ENCODE measurements around the gene FHAD1. TPM values are rescaled to one million over a fixed set of nuclear protein-coding genes. Genes with fewer than 3 reads are reported as not detected.

FHAD1 gene
- total and polyA plus RNA-seq, 2 donors (not counting 1 experiment from before 2014, with no cell fraction given): not detected

DNA sequence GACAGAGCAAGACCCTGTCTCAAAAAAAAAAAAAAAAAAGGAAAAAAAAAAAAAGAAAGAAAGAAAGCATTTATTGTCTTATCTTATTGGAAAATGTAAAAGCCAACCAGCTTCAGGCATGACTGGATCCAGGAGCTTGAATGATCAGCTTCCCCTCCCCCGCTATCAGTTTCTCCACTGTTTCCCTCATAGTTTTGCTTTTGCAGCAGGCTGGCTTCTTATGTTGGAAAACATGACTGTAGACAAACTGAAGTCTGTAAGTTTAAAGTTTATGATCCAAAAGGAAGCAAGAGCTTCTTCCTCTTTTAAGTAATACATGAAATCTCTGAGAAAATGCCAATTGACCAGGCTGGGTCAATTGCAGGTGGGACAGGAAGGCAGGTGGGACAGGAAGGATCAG, 52.2 kb downstream of the FHAD1 start:
- H3K4me3 ChIP-seq (ENCODE audit: control extremely low read depth in 1 of 5, extremely low read depth in 1 of 5, insufficient read depth in 1 of 5, low read depth in 2 of 5, low read length in 4 of 5): no peak overlapping the region
- H3K4me3 Mint-ChIP-seq: no peak overlapping the region
- H3K36me3 ChIP-seq (replicated peaks in 1 of 2; ENCODE audit: control extremely low read depth in 1 of 2, control insufficient read depth in 1 of 2, extremely low read depth in 1 of 2, insufficient read depth in 2 of 2, low read length in 1 of 2): no peaks in the 10 kb centered on the region
- H3K27ac ChIP-seq (ENCODE audit: low read length in 2 of 2): no peak overlapping the region
- WGBS (ENCODE audit: insufficient coverage): no CpG with 5 or more reads among the region's 1 CpG
- no peak overlapping the region for H3K4me2 ChIP-seq (replicated peaks; ENCODE audit: low read depth, low read length, poor library complexity, severe bottlenecking)
- H4K20me1 ChIP-seq (ENCODE audit: control insufficient read depth, insufficient read depth, low read length, poor library complexity, severe bottlenecking): no peaks in the 10 kb centered on the region
- H3K9me3 ChIP-seq (ENCODE audit: control extremely low read depth in 1 of 3, control insufficient read depth in 2 of 3, insufficient read depth in 1 of 3, low read length in 2 of 3): no peaks in the 10 kb centered on the region
- no peaks in the 10 kb centered on the region for H3K4me1 Mint-ChIP-seq
- no peak for DNase-seq
- no peak overlapping the region for H2AFZ ChIP-seq (ENCODE audit: insufficient read depth, low read depth, low read length, poor library complexity, severe bottlenecking)
- no peaks in the 10 kb centered on the region for H3K79me2 ChIP-seq (ENCODE audit: control insufficient read depth, insufficient read depth, low read length)
- no peak overlapping the region for H3K9ac ChIP-seq (ENCODE audit: low read length)
- peaks cover 15% of the 10 kb centered on the region for H3K27me3 Mint-ChIP-seq
- H3K27me3 ChIP-seq (replicated peaks in 1 of 4; ENCODE audit: control extremely low read depth in 1 of 4, control insufficient read depth in 3 of 4, insufficient read depth in 4 of 4, low read length in 3 of 4): no peaks in the 10 kb centered on the region
- H3K4me1 ChIP-seq (ENCODE audit: control insufficient read depth in 2 of 2, insufficient read depth in 2 of 2, low read length in 2 of 2): no peaks in the 10 kb centered on the region
- no peaks in the 10 kb centered on the region for H3K9me3 Mint-ChIP-seq (ENCODE audit: insufficient read depth)
- CTCF ChIA-PET: interaction anchor here (0.7 to 1.2 kb wide), 2 partner anchors 24 to 138 kb away, joined by 4 to 5 read pairs; no protein-coding TSS in a partner anchor
- POLR2A ChIA-PET: no interaction called here
- intact Hi-C loops (cut with micrococcal nuclease): no loop called here
- H3K27ac Mint-ChIP-seq: no peak overlapping the region
- no peak for ATAC-seq (ENCODE audit: low read depth)
- TF ChIP-seq, protein P1, sequence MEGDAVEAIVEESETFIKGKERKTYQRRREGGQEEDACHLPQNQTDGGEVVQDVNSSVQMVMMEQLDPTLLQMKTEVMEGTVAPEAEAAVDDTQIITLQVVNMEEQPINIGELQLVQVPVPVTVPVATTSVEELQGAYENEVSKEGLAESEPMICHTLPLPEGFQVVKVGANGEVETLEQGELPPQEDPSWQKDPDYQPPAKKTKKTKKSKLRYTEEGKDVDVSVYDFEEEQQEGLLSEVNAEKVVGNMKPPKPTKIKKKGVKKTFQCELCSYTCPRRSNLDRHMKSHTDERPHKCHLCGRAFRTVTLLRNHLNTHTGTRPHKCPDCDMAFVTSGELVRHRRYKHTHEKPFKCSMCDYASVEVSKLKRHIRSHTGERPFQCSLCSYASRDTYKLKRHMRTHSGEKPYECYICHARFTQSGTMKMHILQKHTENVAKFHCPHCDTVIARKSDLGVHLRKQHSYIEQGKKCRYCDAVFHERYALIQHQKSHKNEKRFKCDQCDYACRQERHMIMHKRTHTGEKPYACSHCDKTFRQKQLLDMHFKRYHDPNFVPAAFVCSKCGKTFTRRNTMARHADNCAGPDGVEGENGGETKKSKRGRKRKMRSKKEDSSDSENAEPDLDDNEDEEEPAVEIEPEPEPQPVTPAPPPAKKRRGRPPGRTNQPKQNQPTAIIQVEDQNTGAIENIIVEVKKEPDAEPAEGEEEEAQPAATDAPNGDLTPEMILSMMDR (IDR thresholded peaks at IDR 0.05): no peak
- no peak for TF ChIP-seq EZH2 (IDR thresholded peaks at IDR 0.05; ENCODE audit: borderline replicate concordance, insufficient read depth, low read depth, low read length, poor library complexity, severe bottlenecking)

DNA sequence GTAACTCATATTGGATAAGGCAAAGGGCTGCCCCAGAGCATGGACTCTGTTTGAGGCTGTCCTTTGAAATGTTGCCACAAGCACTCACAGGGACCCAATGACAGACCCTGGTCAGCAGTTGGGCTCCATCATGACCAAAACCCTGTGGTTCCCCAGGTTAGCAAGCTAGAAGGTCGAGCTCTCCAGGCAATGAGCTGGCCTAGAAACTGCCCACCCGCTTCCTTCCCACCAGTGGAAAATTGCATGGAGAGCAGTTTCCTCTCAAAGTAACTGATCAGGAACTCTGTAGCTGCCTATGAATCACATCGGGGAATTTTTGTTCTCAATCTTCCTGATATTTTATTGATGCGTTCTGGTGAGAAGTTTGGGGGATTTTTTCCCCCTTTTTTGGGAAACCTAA, 52.8 kb downstream of the FHAD1 start:
- Histone ChIP-seq H3K79me2 (ENCODE audit: control insufficient read depth, insufficient read depth, low read length) (no peaks in the 10 kb centered on the region), H3K4me3 (ENCODE audit: control extremely low read depth in 1 of 5, extremely low read depth in 1 of 5, insufficient read depth in 1 of 5, low read depth in 2 of 5, low read length in 4 of 5) (no peak overlapping the region), H3K4me2 (replicated peaks; ENCODE audit: low read depth, low read length, poor library complexity, severe bottlenecking) (no peak overlapping the region), H4K20me1 (ENCODE audit: control insufficient read depth, insufficient read depth, low read length, poor library complexity, severe bottlenecking) (no peaks in the 10 kb centered on the region), H3K27ac (ENCODE audit: low read length in 2 of 2) (no peak overlapping the region), H3K36me3 (replicated peaks in 1 of 2; ENCODE audit: control extremely low read depth in 1 of 2, control insufficient read depth in 1 of 2, extremely low read depth in 1 of 2, insufficient read depth in 2 of 2, low read length in 1 of 2) (no peaks in the 10 kb centered on the region), H3K9ac (ENCODE audit: low read length) (no peak overlapping the region), H3K27me3 (replicated peaks in 1 of 4; ENCODE audit: control extremely low read depth in 1 of 4, control insufficient read depth in 3 of 4, insufficient read depth in 4 of 4, low read length in 3 of 4) (no peaks in the 10 kb centered on the region), H2AFZ (ENCODE audit: insufficient read depth, low read depth, low read length, poor library complexity, severe bottlenecking) (no peak overlapping the region), H3K4me1 (ENCODE audit: control insufficient read depth in 2 of 2, insufficient read depth in 2 of 2, low read length in 2 of 2) (no peaks in the 10 kb centered on the region), H3K9me3 (ENCODE audit: control extremely low read depth in 1 of 3, control insufficient read depth in 2 of 3, insufficient read depth in 1 of 3, low read length in 2 of 3) (no peaks in the 10 kb centered on the region)
- ChIA-PET CTCF (interaction anchor here (0.9 to 1.2 kb wide), 2 partner anchors 9 to 24 kb away, joined by 3 to 4 read pairs; no protein-coding TSS in a partner anchor), POLR2A (no interaction called here)
- no peak for ATAC-seq (ENCODE audit: low read depth)
- no peaks in the 10 kb centered on the region for H3K9me3 Mint-ChIP-seq (ENCODE audit: insufficient read depth)
- no peak for DNase-seq
- 100% methylated on average over 1 of the region's 4 CpGs for WGBS (ENCODE audit: insufficient coverage)
- peaks cover 14% of the 10 kb centered on the region for H3K27me3 Mint-ChIP-seq
- TF ChIP-seq, protein P1 (IDR thresholded peaks at IDR 0.05): no peak
- no peak for TF ChIP-seq EZH2 (IDR thresholded peaks at IDR 0.05; ENCODE audit: borderline replicate concordance, insufficient read depth, low read depth, low read length, poor library complexity, severe bottlenecking)
- no peak overlapping the region for H3K27ac Mint-ChIP-seq
- no peak overlapping the region for H3K4me3 Mint-ChIP-seq
- H3K4me1 Mint-ChIP-seq: no peaks in the 10 kb centered on the region
- intact Hi-C loops (cut with micrococcal nuclease): no loop called here
